Transverse colon (tissue), 4 donors: ENCODE measurements around the gene NLGN1.

Experiments used
- POLR2A ChIP-seq: fragments of 450-650 bp; IDR thresholded peaks from one replicate; pipeline ENCODE4 v1.6.1; 2016; ENCODE audit warnings: antibody characterized with exemption, mild to moderate bottlenecking, moderate library complexity
- POLR2AphosphoS5 ChIP-seq, 3 donors: sonication (generic); formaldehyde crosslinking; IDR thresholded peaks; one replicate each; pipeline ENCODE4 v1.6.1; 2016; ENCODE audit warnings: antibody characterized with exemption in 3 of 3
- TF ChIP-seq, protein P1 (sequence below), 5 experiments: fragments of 200-600 bp in 3 of 5; fragments of 450-650 bp in 2 of 5; sonication (generic) in 3 of 5; IDR thresholded peaks; 1 replicate in 2 of 5; 2 replicates in 3 of 5; pipeline ENCODE4 v1.5.1; 2016 to 2017; ENCODE audit warnings: antibody characterized with exemption in 5 of 5, inconsistent platforms in 3 of 5, mild to moderate bottlenecking in 2 of 5, moderate library complexity in 1 of 5

DNA sequence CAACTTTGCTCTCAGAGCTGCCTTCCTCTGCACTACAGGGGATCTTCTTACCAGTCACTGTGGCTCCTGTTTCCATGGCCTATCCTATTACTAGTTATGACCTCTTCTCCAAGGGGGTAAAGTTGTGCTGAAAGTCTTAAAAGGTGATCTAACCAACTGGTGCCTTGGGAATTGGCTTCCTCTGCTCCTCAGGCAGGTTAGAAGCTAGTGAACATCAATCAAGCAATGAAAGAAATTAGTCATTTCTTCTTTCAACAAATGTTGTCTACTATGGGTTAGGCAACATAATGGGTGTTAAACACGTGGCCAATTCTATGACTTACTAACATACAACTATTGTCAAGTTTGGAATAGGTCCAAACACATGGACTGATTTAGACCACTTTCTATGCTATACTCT is 890.2 kb downstream of the NLGN1 start:
- TF ChIP-seq, protein P1, sequence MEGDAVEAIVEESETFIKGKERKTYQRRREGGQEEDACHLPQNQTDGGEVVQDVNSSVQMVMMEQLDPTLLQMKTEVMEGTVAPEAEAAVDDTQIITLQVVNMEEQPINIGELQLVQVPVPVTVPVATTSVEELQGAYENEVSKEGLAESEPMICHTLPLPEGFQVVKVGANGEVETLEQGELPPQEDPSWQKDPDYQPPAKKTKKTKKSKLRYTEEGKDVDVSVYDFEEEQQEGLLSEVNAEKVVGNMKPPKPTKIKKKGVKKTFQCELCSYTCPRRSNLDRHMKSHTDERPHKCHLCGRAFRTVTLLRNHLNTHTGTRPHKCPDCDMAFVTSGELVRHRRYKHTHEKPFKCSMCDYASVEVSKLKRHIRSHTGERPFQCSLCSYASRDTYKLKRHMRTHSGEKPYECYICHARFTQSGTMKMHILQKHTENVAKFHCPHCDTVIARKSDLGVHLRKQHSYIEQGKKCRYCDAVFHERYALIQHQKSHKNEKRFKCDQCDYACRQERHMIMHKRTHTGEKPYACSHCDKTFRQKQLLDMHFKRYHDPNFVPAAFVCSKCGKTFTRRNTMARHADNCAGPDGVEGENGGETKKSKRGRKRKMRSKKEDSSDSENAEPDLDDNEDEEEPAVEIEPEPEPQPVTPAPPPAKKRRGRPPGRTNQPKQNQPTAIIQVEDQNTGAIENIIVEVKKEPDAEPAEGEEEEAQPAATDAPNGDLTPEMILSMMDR (IDR thresholded peaks at IDR 0.05), result no peak
- no peak for TF ChIP-seq POLR2A
- no peak for TF ChIP-seq POLR2AphosphoS5 (IDR thresholded peaks at IDR 0.05)
